Hepatocyte (in vitro differentiated cells): ENCODE results near the gene PRKACB.
"Not testable (repeated sequence)": the region's sequence is repeated elsewhere in the genome, so short reads cannot be mapped to it uniquely, and the experiment has no call there.

Experiments
- EZH2 ChIP-seq: fragments of 200-600 bp; sonication (generic); IDR thresholded peaks from 2 replicates; pipeline ENCODE4 v1.6.1; 2016; ENCODE audit warnings: antibody characterized with exemption, mild to moderate bottlenecking, borderline replicate concordance
- EZH2phosphoT487 ChIP-seq: fragments of 200-600 bp; sonication (generic); IDR thresholded peaks from one replicate; pipeline ENCODE4 v1.6.1; 2018; ENCODE audit warnings: antibody characterized with exemption, mild to moderate bottlenecking, low read depth, moderate library complexity; ENCODE audit not compliant: unreplicated experiment, severe bottlenecking
- TF ChIP-seq, protein P1 (sequence below): fragments of 200-600 bp; sonication (generic); IDR thresholded peaks from 2 replicates; pipeline ENCODE4 v1.5.1; 2016; ENCODE audit warnings: antibody characterized with exemption, mild to moderate bottlenecking; ENCODE audit not compliant: poor library complexity

- TF ChIP-seq, protein P1, sequence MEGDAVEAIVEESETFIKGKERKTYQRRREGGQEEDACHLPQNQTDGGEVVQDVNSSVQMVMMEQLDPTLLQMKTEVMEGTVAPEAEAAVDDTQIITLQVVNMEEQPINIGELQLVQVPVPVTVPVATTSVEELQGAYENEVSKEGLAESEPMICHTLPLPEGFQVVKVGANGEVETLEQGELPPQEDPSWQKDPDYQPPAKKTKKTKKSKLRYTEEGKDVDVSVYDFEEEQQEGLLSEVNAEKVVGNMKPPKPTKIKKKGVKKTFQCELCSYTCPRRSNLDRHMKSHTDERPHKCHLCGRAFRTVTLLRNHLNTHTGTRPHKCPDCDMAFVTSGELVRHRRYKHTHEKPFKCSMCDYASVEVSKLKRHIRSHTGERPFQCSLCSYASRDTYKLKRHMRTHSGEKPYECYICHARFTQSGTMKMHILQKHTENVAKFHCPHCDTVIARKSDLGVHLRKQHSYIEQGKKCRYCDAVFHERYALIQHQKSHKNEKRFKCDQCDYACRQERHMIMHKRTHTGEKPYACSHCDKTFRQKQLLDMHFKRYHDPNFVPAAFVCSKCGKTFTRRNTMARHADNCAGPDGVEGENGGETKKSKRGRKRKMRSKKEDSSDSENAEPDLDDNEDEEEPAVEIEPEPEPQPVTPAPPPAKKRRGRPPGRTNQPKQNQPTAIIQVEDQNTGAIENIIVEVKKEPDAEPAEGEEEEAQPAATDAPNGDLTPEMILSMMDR, result not testable (repeated sequence)
- not testable (repeated sequence) for TF ChIP-seq EZH2, EZH2phosphoT487
Observed at GRCh38 chr1:84107538-84107937, 36.5 kb upstream of the PRKACB start.
